H9 (cell line): Measurements from ENCODE around the gene MRPL52. TPM values are rescaled to one million over a fixed set of nuclear protein-coding genes. Genes with fewer than 3 reads are reported as not detected.

Experiments used
- DNase-seq: peaks from one replicate; pipeline ENCODE4 v3.0.0-alpha.2; 2017
- H2AFZ ChIP-seq: one replicate; pipeline ENCODE4 v1.6.1; 2013; ENCODE audit warnings: mild to moderate bottlenecking, low read length, control low read depth, moderate library complexity
- H2AK5ac ChIP-seq: 2 replicates; pipeline ENCODE4 v1.6.1; 2013; ENCODE audit warnings: low read length, control low read depth, mixed read lengths; ENCODE audit not compliant: insufficient read length
- H2BK120ac ChIP-seq: one replicate; pipeline ENCODE4 v1.6.1; 2013; ENCODE audit warnings: low read depth, mild to moderate bottlenecking, low read length, control low read depth, inconsistent platforms; ENCODE audit not compliant: poor library complexity, severe bottlenecking
- H2BK12ac ChIP-seq: 2 replicates; pipeline ENCODE4 v1.6.1; 2013; ENCODE audit warnings: low read length, control low read depth, mixed read lengths, low read depth; ENCODE audit not compliant: insufficient read length
- H2BK15ac ChIP-seq: 2 replicates; pipeline ENCODE4 v1.6.1; 2013; ENCODE audit warnings: low read depth, low read length, control low read depth
- H2BK20ac ChIP-seq: one replicate; pipeline ENCODE4 v1.6.1; 2013; ENCODE audit warnings: low read depth, mild to moderate bottlenecking, low read length, control low read depth, inconsistent platforms; ENCODE audit not compliant: poor library complexity, severe bottlenecking
- H2BK5ac ChIP-seq: 2 replicates; pipeline ENCODE4 v1.6.1; 2013; ENCODE audit warnings: low read length, control low read depth, mixed read lengths; ENCODE audit not compliant: insufficient read length
- H3K14ac ChIP-seq: 2 replicates; pipeline ENCODE4 v1.6.1; 2013; ENCODE audit warnings: low read length, control low read depth; ENCODE audit not compliant: insufficient read depth
- H3K18ac ChIP-seq: 2 replicates; pipeline ENCODE4 v1.6.1; 2013; ENCODE audit warnings: low read depth, mild to moderate bottlenecking, mixed read lengths, low read length, control low read depth; ENCODE audit not compliant: insufficient read length
- H3K23ac ChIP-seq: 2 replicates; pipeline ENCODE4 v1.6.1; 2013; ENCODE audit warnings: low read length, control low read depth, mixed read lengths, low read depth; ENCODE audit not compliant: insufficient read length
- H3K23me2 ChIP-seq: 2 replicates; pipeline ENCODE4 v1.6.1; 2013; ENCODE audit warnings: low read depth, mild to moderate bottlenecking, mixed read lengths, low read length, control low read depth; ENCODE audit not compliant: insufficient read length, poor library complexity, severe bottlenecking
- H3K27ac ChIP-seq: 2 replicates; pipeline ENCODE4 v1.5.1; 2013; ENCODE audit warnings: low read length, control low read depth, mixed read lengths, low read depth; ENCODE audit not compliant: insufficient read length
- H3K27me3 ChIP-seq: 2 replicates; pipeline ENCODE4 v1.6.1; 2013; ENCODE audit warnings: low read length, control low read depth, inconsistent platforms; ENCODE audit not compliant: insufficient read depth
- H3K4ac ChIP-seq: 2 replicates; pipeline ENCODE4 v1.6.1; 2013; ENCODE audit warnings: low read depth, mild to moderate bottlenecking, control low read depth, inconsistent platforms, low read length, moderate library complexity
- H3K4me1 ChIP-seq: 2 replicates; pipeline ENCODE4 v1.6.1; 2013; ENCODE audit warnings: low read length, control low read depth, inconsistent platforms; ENCODE audit not compliant: insufficient read depth
- H3K4me2 ChIP-seq: 2 replicates; pipeline ENCODE4 v1.6.1; 2013; ENCODE audit warnings: low read length, control low read depth, mixed read lengths; ENCODE audit not compliant: insufficient read length, insufficient read depth
- H3K56ac ChIP-seq: 2 replicates; pipeline ENCODE4 v1.6.1; 2013; ENCODE audit warnings: low read depth, mild to moderate bottlenecking, mixed read lengths, low read length, control low read depth; ENCODE audit not compliant: insufficient read length
- H3K79me1 ChIP-seq: 2 replicates; pipeline ENCODE4 v1.6.1; 2013; ENCODE audit warnings: low read depth, mild to moderate bottlenecking, moderate library complexity, low read length, control low read depth, inconsistent platforms; ENCODE audit not compliant: insufficient read depth, poor library complexity, severe bottlenecking
- H3K79me2 ChIP-seq: 2 replicates; pipeline ENCODE4 v1.6.1; 2013; ENCODE audit warnings: low read length, control low read depth, inconsistent platforms; ENCODE audit not compliant: insufficient read depth
- H3K9ac ChIP-seq: 2 replicates; pipeline ENCODE4 v1.6.1; 2013; ENCODE audit warnings: low read length, control low read depth, mixed read lengths; ENCODE audit not compliant: insufficient read length; ENCODE audit errors: extremely low read depth
- H3K9me3 ChIP-seq: one replicate; pipeline ENCODE4 v1.6.1; 2013; ENCODE audit warnings: low read depth, low read length, inconsistent platforms; ENCODE audit not compliant: control insufficient read depth
- H3T11ph ChIP-seq: one replicate; pipeline ENCODE4 v1.6.1; 2013; ENCODE audit warnings: mild to moderate bottlenecking, low read length, control low read depth, inconsistent platforms
- H4K20me1 ChIP-seq: one replicate; pipeline ENCODE4 v1.6.1; 2013; ENCODE audit not compliant: control insufficient read depth, insufficient read length, insufficient read depth
- H4K5ac ChIP-seq: 2 replicates; pipeline ENCODE4 v1.6.1; 2013; ENCODE audit warnings: low read depth, mild to moderate bottlenecking, mixed read lengths, low read length, control low read depth; ENCODE audit not compliant: insufficient read length
- H4K8ac ChIP-seq: replicated peaks from 2 replicates; pipeline ENCODE4 v1.6.1; 2013; ENCODE audit warnings: low read length, control low read depth, mixed read lengths, low read depth; ENCODE audit not compliant: insufficient read length
- H4K91ac ChIP-seq: 2 replicates; pipeline ENCODE4 v1.6.1; 2013; ENCODE audit warnings: low read depth, mild to moderate bottlenecking, moderate library complexity, mixed read lengths, low read length, control low read depth; ENCODE audit not compliant: insufficient read length
- H3K27ac Mint-ChIP-seq, 3 experiments: 2 replicates in 2 of 3; 3 replicates in 1 of 3; pipeline ENCODE4 v1.8.0; 2020 to 2021; ENCODE audit warnings: mixed read lengths in 3 of 3, mild to moderate bottlenecking in 1 of 3, moderate library complexity in 1 of 3
- H3K27me3 Mint-ChIP-seq: 2 replicates; pipeline ENCODE4 v1.8.0; 2021; ENCODE audit warnings: low read depth, mild to moderate bottlenecking, moderate library complexity, mixed read lengths
- H3K36me3 Mint-ChIP-seq, 3 experiments: 2 replicates in 2 of 3; 3 replicates in 1 of 3; pipeline ENCODE4 v1.8.0; 2020 to 2021; ENCODE audit warnings: low read depth in 3 of 3, mixed read lengths in 3 of 3; ENCODE audit not compliant: insufficient read depth in 1 of 3
- H3K4me1 Mint-ChIP-seq, 2 experiments: 2 replicates each; pipeline ENCODE4 v1.8.0; 2020; ENCODE audit warnings: mixed read lengths in 2 of 2
- H3K4me3 Mint-ChIP-seq, 2 experiments: 2 replicates in 1 of 2; 3 replicates in 1 of 2; pipeline ENCODE4 v1.8.0; 2020 to 2021; ENCODE audit warnings: mild to moderate bottlenecking in 2 of 2, mixed read lengths in 2 of 2, moderate library complexity in 1 of 2
- H3K9me3 Mint-ChIP-seq, 2 experiments: 2 replicates in 1 of 2; 3 replicates in 1 of 2; pipeline ENCODE4 v1.8.0; 2020; ENCODE audit warnings: mild to moderate bottlenecking in 2 of 2, mixed read lengths in 2 of 2, moderate library complexity in 1 of 2
- WGBS: extraction: QIAGEN DNeasy Blood & Tissue Kit; methylation state at CpG from one replicate; pipeline ENCODE4 v1.1.7; 2013; ENCODE audit warnings: missing lambda C conversion rate, low lambda C conversion rate, mixed read lengths; ENCODE audit not compliant: insufficient read length; ENCODE audit errors: extremely low coverage; 5-methylcytosine and 5-hydroxymethylcytosine counted together
- total RNA-seq: library from RNA; stranded (reverse); gene quantifications from 2 replicates; pipeline ENCODE4 v1.2.1, GENCODE V29; 2021
- TF ChIP-seq, protein P1 (sequence below): fragments of 200-600 bp; sonication (generic); conservative IDR thresholded peaks from 3 replicates; pipeline ENCODE4 v1.8.0; 2021; ENCODE audit warnings: antibody characterized with exemption, mild to moderate bottlenecking

MRPL52 gene
- total RNA-seq, 1 experiment from 2014 or later: 190 TPM

DNA sequence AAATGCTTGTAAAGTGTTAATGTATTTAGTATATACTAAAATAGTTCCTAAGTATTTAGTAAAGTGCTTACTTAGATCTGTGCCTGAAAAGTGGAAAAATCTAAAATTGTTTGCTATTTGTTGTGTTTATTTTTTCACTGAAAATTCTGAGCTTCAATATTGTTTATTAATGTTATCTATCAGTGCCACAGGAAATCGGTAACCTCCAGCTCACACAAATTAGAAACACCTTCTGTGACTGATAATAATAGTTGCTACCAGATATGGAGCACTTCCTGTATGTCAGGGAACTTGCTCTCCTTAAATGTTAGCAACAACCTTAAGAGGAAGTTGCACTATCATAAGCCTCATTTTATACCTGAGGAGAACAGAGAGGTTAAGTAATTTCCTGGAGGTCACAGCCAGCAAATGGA is 41.1 kb downstream of the MRPL52 start:
- Histone ChIP-seq H2BK5ac (no peak overlapping the region), H2BK15ac (no peak overlapping the region), H2BK120ac (no peak overlapping the region), H4K20me1 (no peaks in the 10 kb centered on the region), H3K27me3 (no peaks in the 10 kb centered on the region), H4K91ac (no peak overlapping the region), H3K4ac (no peak overlapping the region), H3K9me3 (no peaks in the 10 kb centered on the region), H2AK5ac (no peak overlapping the region), H3K14ac (no peak overlapping the region), H2BK20ac (no peak overlapping the region), H3K4me2 (peak overlapping the region; percentile 71), H3K27ac (peak overlapping the region; percentile 71), H3K18ac (no peak overlapping the region), H3K23me2 (no peaks in the 10 kb centered on the region), H3K79me2 (no peaks in the 10 kb centered on the region), H3K56ac (no peak overlapping the region), H3K79me1 (no peaks in the 10 kb centered on the region), H3K23ac (no peak overlapping the region), H4K8ac (no peak overlapping the region), H2BK12ac (no peak overlapping the region), H3T11ph (no peak overlapping the region), H4K5ac (no peak overlapping the region), H3K4me1 (peaks cover 4% of the 10 kb centered on the region; the same call in 1 of the 2 replicates), H3K9ac (no peak overlapping the region), H2AFZ (no peak overlapping the region)
- Mint-ChIP-seq H3K4me1 (peaks cover 14 to 17% of the 10 kb centered on the region in 2 experiments), H3K27me3 (no peaks in the 10 kb centered on the region), H3K9me3 (no peaks in the 10 kb centered on the region), H3K27ac (peak overlapping the region; percentile 96 to 97 (median 97); a peak in 5 of 7 replicates), H3K36me3 (peaks cover 0 to 5% (median under 1%) of the 10 kb centered on the region in 3 experiments; a peak in 6 of 7 replicates), H3K4me3 (peak overlapping the region; percentile 77 to 90)
- TF ChIP-seq, protein P1, sequence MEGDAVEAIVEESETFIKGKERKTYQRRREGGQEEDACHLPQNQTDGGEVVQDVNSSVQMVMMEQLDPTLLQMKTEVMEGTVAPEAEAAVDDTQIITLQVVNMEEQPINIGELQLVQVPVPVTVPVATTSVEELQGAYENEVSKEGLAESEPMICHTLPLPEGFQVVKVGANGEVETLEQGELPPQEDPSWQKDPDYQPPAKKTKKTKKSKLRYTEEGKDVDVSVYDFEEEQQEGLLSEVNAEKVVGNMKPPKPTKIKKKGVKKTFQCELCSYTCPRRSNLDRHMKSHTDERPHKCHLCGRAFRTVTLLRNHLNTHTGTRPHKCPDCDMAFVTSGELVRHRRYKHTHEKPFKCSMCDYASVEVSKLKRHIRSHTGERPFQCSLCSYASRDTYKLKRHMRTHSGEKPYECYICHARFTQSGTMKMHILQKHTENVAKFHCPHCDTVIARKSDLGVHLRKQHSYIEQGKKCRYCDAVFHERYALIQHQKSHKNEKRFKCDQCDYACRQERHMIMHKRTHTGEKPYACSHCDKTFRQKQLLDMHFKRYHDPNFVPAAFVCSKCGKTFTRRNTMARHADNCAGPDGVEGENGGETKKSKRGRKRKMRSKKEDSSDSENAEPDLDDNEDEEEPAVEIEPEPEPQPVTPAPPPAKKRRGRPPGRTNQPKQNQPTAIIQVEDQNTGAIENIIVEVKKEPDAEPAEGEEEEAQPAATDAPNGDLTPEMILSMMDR: no peak
- DNase-seq: no peak
- no CpG with 5 or more reads among the region's 1 CpG for WGBS
